B cell (primary cell): ENCODE data around the gene SLC12A4. TPM values are rescaled to one million over a fixed set of nuclear protein-coding genes. Genes with fewer than 3 reads are reported as not detected.
A peak's percentile ranks its signal among the peaks of the same experiment; 100 is the strongest.

Source experiments
- ATAC-seq: fragments of 200-7000 bp; cut with Tn5 transposase; one replicate; pipeline ENCODE4 v1.10.0; 2021; ENCODE audit warnings: low read depth, mild to moderate bottlenecking, moderate number of reproducible peaks, moderate library complexity
- CTCF ChIA-PET: fragments of 350-600 bp; sonication (Branson Sonifier 250); formaldehyde crosslinking; loops from one replicate; lab custom pipeline; 2021; ENCODE audit warnings: antibody characterized with exemption, inconsistent platforms; lab: Charles Lee
- POLR2A ChIA-PET: fragments of 350-600 bp; sonication (Branson Sonifier 250); formaldehyde crosslinking; loops from one replicate; lab custom pipeline; 2021; ENCODE audit warnings: antibody characterized with exemption; lab: Charles Lee
- DNase-seq: peaks from one replicate; pipeline ENCODE4 v3.0.0; 2013
- H2AFZ ChIP-seq: 2 replicates; pipeline ENCODE4 v1.6.1; 2012; ENCODE audit warnings: mild to moderate bottlenecking, low read depth, low read length; ENCODE audit not compliant: insufficient read depth, poor library complexity, severe bottlenecking
- H3K27ac ChIP-seq, 2 donors: 1 replicate in 1 of 2; 2 replicates in 1 of 2; pipeline ENCODE4 v1.5.1; 2012 to 2013; ENCODE audit warnings: low read length in 2 of 2, mild to moderate bottlenecking in 2 of 2, moderate library complexity in 1 of 2
- H3K27me3 ChIP-seq, 4 experiments: fragments of 200-600 bp in 1 of 4; sonication (generic) in 1 of 4; replicated peaks in 1 of 4; 1 replicate in 2 of 4; 2 replicates in 2 of 4; pipeline versions ENCODE4 v1.6.1 to v1.7.0; 2013 to 2016; ENCODE audit warnings: low read length in 3 of 4, mild to moderate bottlenecking in 2 of 4, mixed read lengths in 1 of 4, moderate library complexity in 1 of 4; ENCODE audit not compliant: insufficient read depth in 4 of 4, control insufficient read depth in 3 of 4; ENCODE audit errors: control extremely low read depth in 1 of 4
- H3K36me3 ChIP-seq, 2 experiments: replicated peaks in 1 of 2; 1 replicate in 1 of 2; 2 replicates in 1 of 2; pipeline versions ENCODE4 v1.6.1 to v1.7.1; 2013; ENCODE audit warnings: low read length in 1 of 2; ENCODE audit not compliant: insufficient read depth in 2 of 2, control insufficient read depth in 1 of 2; ENCODE audit errors: control extremely low read depth in 1 of 2, extremely low read depth in 1 of 2
- H3K4me1 ChIP-seq, 2 donors: fragments of 200-600 bp in 1 of 2; sonication (generic) in 1 of 2; 1 replicate in 1 of 2; 2 replicates in 1 of 2; pipeline versions ENCODE4 v1.5.1 to v1.6.1; 2013 to 2017; ENCODE audit warnings: low read length in 2 of 2; ENCODE audit not compliant: control insufficient read depth in 2 of 2, insufficient read depth in 2 of 2
- H3K4me2 ChIP-seq: replicated peaks from 2 replicates; pipeline ENCODE3; 2012; ENCODE audit warnings: mild to moderate bottlenecking, low read depth, low read length; ENCODE audit not compliant: poor library complexity, severe bottlenecking
- H3K4me3 ChIP-seq, 5 experiments: fragments of 200-600 bp in 1 of 5; sonication (generic) in 1 of 5; 1 replicate in 3 of 5; 2 replicates in 2 of 5; pipeline versions ENCODE4 v1.5.1 to v1.7.0; 2011 to 2016; ENCODE audit warnings: low read length in 4 of 5, mild to moderate bottlenecking in 4 of 5, low read depth in 2 of 5, control low read depth in 1 of 5, moderate library complexity in 1 of 5; ENCODE audit not compliant: insufficient read depth in 1 of 5; ENCODE audit errors: control extremely low read depth in 1 of 5, extremely low read depth in 1 of 5
- H3K79me2 ChIP-seq: fragments of 200-600 bp; sonication (generic); one replicate; pipeline ENCODE4 v1.6.0; 2016; ENCODE audit warnings: low read length; ENCODE audit not compliant: control insufficient read depth, insufficient read depth
- H3K9ac ChIP-seq: fragments of 200-600 bp; sonication (generic); 2 replicates; pipeline ENCODE4 v1.6.1; 2017; ENCODE audit warnings: mild to moderate bottlenecking, low read length, moderate library complexity
- H3K9me3 ChIP-seq, 3 donors: one replicate each; pipeline versions ENCODE4 v1.6.1 to v1.7.1; 2013; ENCODE audit warnings: low read length in 2 of 3; ENCODE audit not compliant: control insufficient read depth in 2 of 3, insufficient read depth in 1 of 3; ENCODE audit errors: control extremely low read depth in 1 of 3
- H4K20me1 ChIP-seq: 2 replicates; pipeline ENCODE4 v1.6.0; 2012; ENCODE audit warnings: mild to moderate bottlenecking, low read length; ENCODE audit not compliant: insufficient read depth, control insufficient read depth, poor library complexity, severe bottlenecking
- H3K27ac Mint-ChIP-seq: one replicate; pipeline ENCODE4 v1.8.0; 2021; ENCODE audit warnings: mixed read lengths
- H3K27me3 Mint-ChIP-seq: one replicate; pipeline ENCODE4 v1.8.0; 2021; ENCODE audit warnings: mixed read lengths
- H3K4me1 Mint-ChIP-seq: one replicate; pipeline ENCODE4 v1.8.0; 2021; ENCODE audit warnings: mixed read lengths
- H3K4me3 Mint-ChIP-seq: one replicate; pipeline ENCODE4 v1.8.0; 2021; ENCODE audit warnings: mixed read lengths
- H3K9me3 Mint-ChIP-seq: one replicate; pipeline ENCODE4 v1.8.0; 2022; ENCODE audit warnings: mixed read lengths; ENCODE audit not compliant: insufficient read depth
- EZH2 ChIP-seq: IDR thresholded peaks from 2 replicates; pipeline ENCODE4 v1.6.1; 2012; ENCODE audit warnings: borderline replicate concordance, low read depth, mild to moderate bottlenecking, moderate library complexity, low read length; ENCODE audit not compliant: insufficient read depth, poor library complexity, severe bottlenecking
- WGBS: methylation state at CpG from one replicate; pipeline ENCODE4 v1.1.5; 2013; ENCODE audit warnings: missing lambda C conversion rate; ENCODE audit not compliant: insufficient coverage; 5-methylcytosine and 5-hydroxymethylcytosine counted together
- intact Hi-C: fragments of 100-400 bp; cut with micrococcal nuclease; formaldehyde crosslinking; loops from one replicate; pipeline ENCODE4 v1.10.0; 2022
- polyA minus RNA-seq: library from RNA; depleted of rRNA, polyadenylated mRNA; stranded (reverse); fragments of >200 nt; gene quantifications from 2 replicates; pipeline ENCODE4 v1.2.3, GENCODE V29; 2012
- polyA plus RNA-seq: library from polyadenylated mRNA; depleted of rRNA; stranded (reverse); fragments of >200 nt; gene quantifications from 2 replicates; pipeline ENCODE4 v1.2.3, GENCODE V29; 2012
- total RNA-seq, 2 donors: library from RNA; stranded (reverse); fragments of 120-200 nt in 1 of 2; gene quantifications; 1 replicate in 1 of 2; 2 replicates in 1 of 2; pipeline versions ENCODE4 v1.2.3 to v1.2.4, GENCODE V29; 2013 to 2022
- TF ChIP-seq, protein P1 (sequence below): fragments of 200-600 bp; IDR thresholded peaks from one replicate; pipeline ENCODE4 v1.8.0; 2022; ENCODE audit warnings: antibody characterized with exemption, mild to moderate bottlenecking

Gene SLC12A4
- 42.2 and 43.8 TPM in 2 replicates for total RNA-seq
- 10.6 TPM for total RNA-seq (2013)
- polyA plus RNA-seq: 20.2 and 34.0 TPM in 2 replicates
- polyA minus RNA-seq: 17.1 and 21.8 TPM in 2 replicates

DNA sequence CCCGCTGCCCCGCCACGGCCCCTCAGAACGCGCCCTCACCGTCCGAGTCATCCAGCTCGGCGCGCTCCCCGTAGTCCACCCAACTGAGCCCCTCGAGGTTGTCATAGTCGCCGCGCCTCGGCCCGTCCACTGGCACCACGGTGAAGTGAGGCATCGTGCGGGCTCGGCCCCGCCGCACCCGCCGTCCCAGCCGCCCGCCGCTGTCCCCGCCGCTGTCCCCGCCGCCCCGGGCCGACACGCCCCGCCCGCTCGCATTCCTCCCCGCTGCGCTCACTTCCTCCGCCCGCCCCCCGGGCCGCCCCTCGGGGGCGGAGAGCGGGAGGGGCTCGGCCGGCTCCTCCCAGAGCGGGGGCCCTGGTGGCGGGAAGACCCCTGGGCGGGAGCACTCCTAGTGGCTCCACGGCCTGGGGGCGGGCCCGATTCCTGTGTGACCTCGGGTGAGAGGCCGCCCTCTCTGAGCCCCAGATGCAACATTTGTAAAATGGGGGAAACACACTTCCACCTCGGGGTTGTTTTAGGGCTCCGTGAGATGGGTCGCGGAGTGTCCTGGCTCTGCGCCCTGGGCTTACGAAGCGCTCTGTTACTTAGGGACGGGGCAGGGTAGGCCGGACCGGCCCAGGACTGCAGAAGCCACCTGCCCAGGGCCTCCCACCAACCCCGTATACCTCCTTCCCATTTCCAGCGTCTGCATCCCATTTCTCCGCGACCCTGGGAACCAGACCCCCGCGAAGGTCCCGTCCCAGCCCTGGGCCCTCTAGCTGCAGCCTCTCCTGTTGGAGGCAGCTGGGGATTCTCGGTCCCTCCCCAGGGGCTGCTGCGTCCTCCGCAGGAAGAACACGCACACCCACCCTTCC lies at the start of gene SLC12A4:
Gene SLC12A4, minus strand, starts transcription at position 238 of the 854 bp plus-strand sequence. Its CDS starts 84 bp downstream, at position 154.
- Histone ChIP-seq H3K9me3 (no peaks in the 10 kb centered on the region), H3K4me2 (peak within 1 kb of the TSS; percentile 100), H3K36me3 (no peaks in the 10 kb centered on the region), H3K27ac (peak within 1 kb of the TSS; percentile 10 to 63), H2AFZ (peak within 1 kb of the TSS; percentile 80), H4K20me1 (peaks cover 8% of the 10 kb centered on the region), H3K9ac (peak within 1 kb of the TSS; percentile 82), H3K27me3 (no peaks in the 10 kb centered on the region), H3K4me3 (peak within 1 kb of the TSS; percentile 22 to 95 (median 80)), H3K79me2 (peaks cover 19% of the 10 kb centered on the region), H3K4me1 (peaks cover 10 to 19% of the 10 kb centered on the region in 2 donors)
- intact Hi-C loops: loop anchor here (1.0 to 10.0 kb wide), 4 partner anchors 25 to 256 kb away; no protein-coding TSS in a partner anchor
- H3K9me3 Mint-ChIP-seq: no peaks in the 10 kb centered on the region
- ATAC-seq (peak; percentile 92), DNase-seq (peak; percentile 83)
- CTCF ChIA-PET: interaction anchor here (1.0 to 3.2 kb wide), 3 partner anchors 32 to 85 kb away, joined by 3 to 11 read pairs (median 9); partner anchors contain the start of gene PSMB10
- peak within 1 kb of the TSS; percentile 88 for H3K4me3 Mint-ChIP-seq
- POLR2A ChIA-PET: interaction anchor here (0.8 to 1.9 kb wide), 3 partner anchors 16 to 37 kb away, joined by 3 to 8 read pairs (median 5); partner anchors contain the start of gene PSMB10
- 1% methylated on average over 78 of the region's 78 CpGs for WGBS
- peak within 1 kb of the TSS; percentile 91 for H3K27ac Mint-ChIP-seq
- H3K27me3 Mint-ChIP-seq: no peaks in the 10 kb centered on the region
- peaks cover 20% of the 10 kb centered on the region for H3K4me1 Mint-ChIP-seq
- TF ChIP-seq, protein P1, sequence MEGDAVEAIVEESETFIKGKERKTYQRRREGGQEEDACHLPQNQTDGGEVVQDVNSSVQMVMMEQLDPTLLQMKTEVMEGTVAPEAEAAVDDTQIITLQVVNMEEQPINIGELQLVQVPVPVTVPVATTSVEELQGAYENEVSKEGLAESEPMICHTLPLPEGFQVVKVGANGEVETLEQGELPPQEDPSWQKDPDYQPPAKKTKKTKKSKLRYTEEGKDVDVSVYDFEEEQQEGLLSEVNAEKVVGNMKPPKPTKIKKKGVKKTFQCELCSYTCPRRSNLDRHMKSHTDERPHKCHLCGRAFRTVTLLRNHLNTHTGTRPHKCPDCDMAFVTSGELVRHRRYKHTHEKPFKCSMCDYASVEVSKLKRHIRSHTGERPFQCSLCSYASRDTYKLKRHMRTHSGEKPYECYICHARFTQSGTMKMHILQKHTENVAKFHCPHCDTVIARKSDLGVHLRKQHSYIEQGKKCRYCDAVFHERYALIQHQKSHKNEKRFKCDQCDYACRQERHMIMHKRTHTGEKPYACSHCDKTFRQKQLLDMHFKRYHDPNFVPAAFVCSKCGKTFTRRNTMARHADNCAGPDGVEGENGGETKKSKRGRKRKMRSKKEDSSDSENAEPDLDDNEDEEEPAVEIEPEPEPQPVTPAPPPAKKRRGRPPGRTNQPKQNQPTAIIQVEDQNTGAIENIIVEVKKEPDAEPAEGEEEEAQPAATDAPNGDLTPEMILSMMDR: no peak
- TF ChIP-seq EZH2: no peak
